OCI-LY3 (cell line): Measurements from ENCODE around the gene FYTTD1.

Experiments used
- H2AFZ ChIP-seq: fragments of 200-600, 300-600 bp; shearing (Covaris generic); 2 replicates; pipeline ENCODE4 v1.6.0; 2014; ENCODE audit warnings: antibody characterized with exemption, low read depth, low read length
- H3K27ac ChIP-seq: fragments of 200-600, 300-600 bp; sonication (generic); 2 replicates; pipeline ENCODE4 v1.5.1; 2014; ENCODE audit warnings: mild to moderate bottlenecking, low read length, moderate library complexity, mixed read lengths
- H3K27me3 ChIP-seq: fragments of 200-600, 300-600 bp; sonication (generic); 2 replicates; pipeline ENCODE4 v1.6.1; 2014; ENCODE audit warnings: low read depth, low read length, mixed read lengths
- H3K36me3 ChIP-seq: fragments of 200-600, 300-600 bp; sonication (generic); replicated peaks from 2 replicates; pipeline ENCODE3; 2014; ENCODE audit warnings: low read depth, low read length, mixed read lengths
- H3K4me1 ChIP-seq: fragments of 300-600, 200-600 bp; sonication (generic); 2 replicates; pipeline ENCODE4 v1.6.1; 2014; ENCODE audit warnings: low read length, mixed read lengths
- H3K4me2 ChIP-seq: fragments of 200-600, 300-600 bp; sonication (generic); 2 replicates; pipeline ENCODE4 v1.6.1; 2014; ENCODE audit warnings: low read length, mixed read lengths
- H3K4me3 ChIP-seq: fragments of 300-600, 200-600 bp; sonication (generic); 2 replicates; pipeline ENCODE4 v1.5.1; 2014; ENCODE audit warnings: antibody characterized with exemption, mild to moderate bottlenecking, low read length, moderate library complexity
- H3K79me2 ChIP-seq: fragments of 300-600, 200-600 bp; shearing (Covaris generic); 2 replicates; pipeline ENCODE4 v1.6.1; 2014; ENCODE audit warnings: mild to moderate bottlenecking, low read length, mixed read lengths
- H3K9ac ChIP-seq: fragments of 300-600, 200-600 bp; shearing (Covaris generic); 2 replicates; pipeline ENCODE4 v1.6.0; 2014; ENCODE audit warnings: mild to moderate bottlenecking, low read length, moderate library complexity
- H3K9me3 ChIP-seq: fragments of 200-600, 300-600 bp; shearing (Covaris generic); 2 replicates; pipeline ENCODE4 v1.6.1; 2014; ENCODE audit warnings: low read length, mixed read lengths; ENCODE audit not compliant: insufficient read depth
- H4K20me1 ChIP-seq: fragments of 200-600, 300-600 bp; sonication (generic); 2 replicates; pipeline ENCODE4 v1.6.1; 2016; ENCODE audit warnings: low read length, mixed read lengths; ENCODE audit not compliant: insufficient read depth
- EZH2phosphoT487 ChIP-seq: fragments of 200-600 bp; shearing (Covaris generic); IDR thresholded peaks from 2 replicates; pipeline ENCODE4 v1.6.1; 2018; ENCODE audit warnings: antibody characterized with exemption, mixed run types, low read depth
- TF ChIP-seq, protein P1 (sequence below): fragments of 200-600, 300-600 bp; sonication (generic); IDR thresholded peaks from 2 replicates; pipeline ENCODE4 v1.5.1; 2014; ENCODE audit warnings: antibody characterized with exemption, low read length, low read depth

The FYTTD1 gene

DNA sequence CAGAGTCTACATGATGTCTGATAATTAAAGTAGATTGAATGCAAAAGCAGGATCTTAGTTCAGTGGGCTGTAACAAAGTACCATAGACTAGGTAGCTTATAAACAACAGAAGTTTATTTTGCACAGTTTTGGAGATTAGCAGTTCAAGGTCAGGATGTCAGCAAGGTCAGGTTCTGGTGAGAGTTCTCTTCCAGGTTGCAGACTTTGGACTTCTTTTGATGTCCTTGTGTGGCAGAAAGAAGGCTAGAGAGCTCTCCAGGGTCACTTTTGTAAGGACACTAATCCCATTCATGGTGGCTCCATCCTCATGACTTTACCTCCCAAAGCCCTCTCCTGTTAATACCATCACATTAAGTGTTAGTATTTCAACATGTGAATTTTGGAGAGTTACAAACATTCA is 12.1 kb downstream of the FYTTD1 start:
- H3K27ac ChIP-seq = no peak overlapping the region
- H2AFZ ChIP-seq = no peak overlapping the region
- H3K9ac ChIP-seq = no peak overlapping the region
- peaks cover 23% of the 10 kb centered on the region for H3K36me3 ChIP-seq
- no peaks in the 10 kb centered on the region for H4K20me1 ChIP-seq
- H3K4me1 ChIP-seq = no peaks in the 10 kb centered on the region
- no peaks in the 10 kb centered on the region for H3K9me3 ChIP-seq
- no peak overlapping the region for H3K4me2 ChIP-seq
- H3K27me3 ChIP-seq = no peaks in the 10 kb centered on the region
- no peaks in the 10 kb centered on the region for H3K79me2 ChIP-seq
- TF ChIP-seq, protein P1, sequence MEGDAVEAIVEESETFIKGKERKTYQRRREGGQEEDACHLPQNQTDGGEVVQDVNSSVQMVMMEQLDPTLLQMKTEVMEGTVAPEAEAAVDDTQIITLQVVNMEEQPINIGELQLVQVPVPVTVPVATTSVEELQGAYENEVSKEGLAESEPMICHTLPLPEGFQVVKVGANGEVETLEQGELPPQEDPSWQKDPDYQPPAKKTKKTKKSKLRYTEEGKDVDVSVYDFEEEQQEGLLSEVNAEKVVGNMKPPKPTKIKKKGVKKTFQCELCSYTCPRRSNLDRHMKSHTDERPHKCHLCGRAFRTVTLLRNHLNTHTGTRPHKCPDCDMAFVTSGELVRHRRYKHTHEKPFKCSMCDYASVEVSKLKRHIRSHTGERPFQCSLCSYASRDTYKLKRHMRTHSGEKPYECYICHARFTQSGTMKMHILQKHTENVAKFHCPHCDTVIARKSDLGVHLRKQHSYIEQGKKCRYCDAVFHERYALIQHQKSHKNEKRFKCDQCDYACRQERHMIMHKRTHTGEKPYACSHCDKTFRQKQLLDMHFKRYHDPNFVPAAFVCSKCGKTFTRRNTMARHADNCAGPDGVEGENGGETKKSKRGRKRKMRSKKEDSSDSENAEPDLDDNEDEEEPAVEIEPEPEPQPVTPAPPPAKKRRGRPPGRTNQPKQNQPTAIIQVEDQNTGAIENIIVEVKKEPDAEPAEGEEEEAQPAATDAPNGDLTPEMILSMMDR = no peak
- no peak for TF ChIP-seq EZH2phosphoT487
- no peak overlapping the region for H3K4me3 ChIP-seq

DNA sequence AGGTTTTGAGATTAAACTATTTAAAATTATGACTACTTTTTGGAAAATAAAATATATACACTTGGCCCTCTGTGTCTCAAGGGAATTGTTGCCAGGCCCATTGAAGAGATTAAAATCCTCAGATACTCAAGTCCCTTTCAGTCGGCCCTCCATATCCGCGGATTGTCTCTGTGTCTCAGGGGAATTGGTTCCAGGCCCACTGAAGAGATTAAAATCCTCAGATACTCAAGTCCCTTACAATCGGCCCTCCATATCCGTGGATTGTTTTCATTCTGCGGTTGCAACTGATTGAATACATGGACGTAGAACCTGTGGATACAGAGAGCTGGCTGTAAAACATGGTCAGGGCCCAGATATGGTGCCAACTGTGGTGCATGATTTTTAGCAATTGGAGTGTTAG is 25.6 kb downstream of the FYTTD1 start:
- peaks cover 34% of the 10 kb centered on the region for H3K36me3 ChIP-seq

DNA sequence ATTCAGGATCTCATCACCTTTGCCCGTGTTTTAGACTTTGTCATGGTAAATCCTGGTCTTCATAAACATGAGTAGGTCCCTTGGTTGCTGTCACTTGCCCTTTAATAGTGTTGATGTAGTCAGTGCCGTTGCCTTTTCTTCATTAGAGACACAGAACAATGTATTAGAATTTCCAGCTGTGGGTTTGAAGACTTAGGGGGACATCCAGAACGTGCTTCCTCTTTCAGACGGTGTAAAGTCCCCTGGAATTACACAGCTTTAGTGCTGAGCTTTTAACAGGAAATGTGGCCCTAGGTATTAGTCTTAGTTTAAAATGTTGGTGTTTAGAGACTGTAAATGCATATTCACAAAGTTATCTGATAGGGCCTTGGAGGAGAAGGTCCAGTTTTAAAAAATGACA is 32.5 kb downstream of the FYTTD1 start:
- Histone ChIP-seq H3K79me2 (no peaks in the 10 kb centered on the region), H3K9me3 (no peaks in the 10 kb centered on the region), H3K4me2 (peak overlapping the region; percentile 12), H3K36me3 (peaks cover 22% of the 10 kb centered on the region), H3K4me3 (no peak overlapping the region), H3K9ac (no peak overlapping the region), H3K4me1 (peaks cover 15% of the 10 kb centered on the region), H3K27ac (peak overlapping the region; percentile 9; the same call in 1 of the 2 replicates), H4K20me1 (no peaks in the 10 kb centered on the region), H2AFZ (no peak overlapping the region), H3K27me3 (no peaks in the 10 kb centered on the region)
- TF ChIP-seq, protein P1 = no peak
- no peak for TF ChIP-seq EZH2phosphoT487

More for the DNA sequence above, 25.6 kb downstream of the FYTTD1 start:
- no peak overlapping the region for H3K9ac ChIP-seq
- no peak overlapping the region for H3K4me2 ChIP-seq
- H3K79me2 ChIP-seq = no peaks in the 10 kb centered on the region
- no peaks in the 10 kb centered on the region for H3K27me3 ChIP-seq
- H3K4me3 ChIP-seq = no peak overlapping the region
- no peaks in the 10 kb centered on the region for H3K4me1 ChIP-seq
- H2AFZ ChIP-seq = no peak overlapping the region
- no peak overlapping the region for H3K27ac ChIP-seq
- H3K9me3 ChIP-seq = no peaks in the 10 kb centered on the region
- no peaks in the 10 kb centered on the region for H4K20me1 ChIP-seq
- TF ChIP-seq, protein P1 = no peak
- no peak for TF ChIP-seq EZH2phosphoT487

DNA sequence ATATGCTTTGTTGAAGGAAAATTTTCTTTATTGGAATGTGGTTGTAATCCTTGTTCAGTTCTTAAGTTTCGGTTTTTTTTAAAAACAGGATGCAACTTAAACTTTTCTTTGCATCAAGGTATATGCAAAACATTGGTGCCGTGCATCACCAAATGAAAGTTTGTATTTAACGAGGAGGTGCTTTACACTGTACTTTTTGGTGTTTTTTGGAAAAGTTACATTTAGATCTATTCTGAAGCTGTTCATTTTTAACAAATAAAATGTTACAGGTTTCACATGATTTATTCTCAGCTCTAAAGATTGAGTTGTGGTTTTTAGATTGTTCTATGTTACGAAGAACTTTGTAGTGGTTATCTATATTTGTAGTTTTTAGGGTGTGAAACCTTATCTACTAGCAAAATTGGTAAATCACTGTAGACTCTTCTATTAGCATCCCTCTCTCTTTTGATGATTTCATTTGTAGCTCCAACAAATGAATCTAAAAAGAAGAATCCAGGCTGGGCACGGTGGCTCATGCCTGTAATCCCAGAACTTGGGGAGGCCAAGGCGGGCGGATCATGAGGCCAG is 34.4 kb downstream of the FYTTD1 start:
- H3K9ac ChIP-seq = no peak overlapping the region
- no peaks in the 10 kb centered on the region for H4K20me1 ChIP-seq
- H3K4me1 ChIP-seq = peaks cover 15% of the 10 kb centered on the region
- H3K27me3 ChIP-seq = no peaks in the 10 kb centered on the region
- H3K36me3 ChIP-seq = peaks cover 13% of the 10 kb centered on the region
- no peaks in the 10 kb centered on the region for H3K9me3 ChIP-seq
- H3K4me3 ChIP-seq = no peak overlapping the region
- H3K27ac ChIP-seq = no peak overlapping the region
- no peak for TF ChIP-seq EZH2phosphoT487
- TF ChIP-seq, protein P1 = no peak
- no peak overlapping the region for H2AFZ ChIP-seq
- no peaks in the 10 kb centered on the region for H3K79me2 ChIP-seq
- no peak overlapping the region for H3K4me2 ChIP-seq
